SK-N-SH treated with all-trans-retinoic acid at 6 μM for 48 hours (cell line): ENCODE data around the gene CNDP1.

ENCODE experiments used
- ATAC-seq: fragments of 200-7000 bp; cut with Tn5 transposase; 3 replicates; pipeline ENCODE4 v1.9.1; 2020; ENCODE audit warnings: mild to moderate bottlenecking, moderate library complexity
- ARNTL ChIP-seq: fragments of 450-650 bp; formaldehyde crosslinking; IDR thresholded peaks from 2 replicates; pipeline ENCODE4 v1.5.0; 2020; ENCODE audit warnings: low read depth, mild to moderate bottlenecking, moderate library complexity, borderline replicate concordance
- BACH2 ChIP-seq: fragments of 250-450 bp; sonication (Bioruptor Pico); IDR thresholded peaks from 2 replicates; pipeline ENCODE4 v1.9.0; 2021; ENCODE audit warnings: mild to moderate bottlenecking, borderline replicate concordance
- CSRNP3 ChIP-seq: fragments of 250-450 bp; sonication (Bioruptor Pico); IDR thresholded peaks from 2 replicates; pipeline ENCODE4 v1.5.1; 2021; ENCODE audit warnings: mild to moderate bottlenecking, moderate library complexity
- GLIS3 ChIP-seq: fragments of 250-450 bp; sonication (Bioruptor Pico); IDR thresholded peaks from 2 replicates; pipeline ENCODE4 v1.5.0; 2020; ENCODE audit warnings: mild to moderate bottlenecking, moderate library complexity
- ISL1 ChIP-seq: fragments of 250-450 bp; sonication (Bioruptor Pico); IDR thresholded peaks from 2 replicates; pipeline ENCODE4 v2.1.2; 2022; ENCODE audit warnings: mild to moderate bottlenecking, moderate library complexity
- OSR1 ChIP-seq: fragments of 250-450 bp; sonication (Bioruptor Pico); IDR thresholded peaks from 2 replicates; pipeline ENCODE4 v1.8.0; 2022; ENCODE audit warnings: moderate library complexity, mild to moderate bottlenecking, inconsistent platforms
- PATZ1 ChIP-seq: fragments of 250-450 bp; sonication (Bioruptor Pico); IDR thresholded peaks from 2 replicates; pipeline ENCODE4 v1.8.0; 2020; ENCODE audit warnings: mild to moderate bottlenecking, moderate library complexity, borderline replicate concordance
- PPARA ChIP-seq: fragments of 250-450 bp; sonication (Bioruptor Pico); IDR thresholded peaks from 2 replicates; pipeline ENCODE4 v1.5.0; 2020; ENCODE audit warnings: mild to moderate bottlenecking, borderline replicate concordance
- SNAI2 ChIP-seq: fragments of 250-450 bp; sonication (Bioruptor Pico); IDR thresholded peaks from 2 replicates; pipeline ENCODE4 v1.5.0; 2020; ENCODE audit warnings: mild to moderate bottlenecking, moderate library complexity
- TCF4 ChIP-seq: fragments of 250-450 bp; sonication (Bioruptor Pico); IDR thresholded peaks from 2 replicates; pipeline ENCODE4 v1.8.0; 2021; ENCODE audit warnings: mild to moderate bottlenecking, moderate library complexity, borderline replicate concordance
- TSHZ2 ChIP-seq: fragments of 250-450 bp; sonication (Bioruptor Pico); IDR thresholded peaks from 2 replicates; pipeline ENCODE4 v1.5.0; 2020; ENCODE audit warnings: mild to moderate bottlenecking, moderate library complexity
- ZFP3 ChIP-seq: fragments of 250-450 bp; sonication (Bioruptor Pico); IDR thresholded peaks from 2 replicates; pipeline ENCODE4 v1.5.0; 2020; ENCODE audit warnings: mild to moderate bottlenecking, moderate library complexity
- ZFP30 ChIP-seq: fragments of 450-650 bp; formaldehyde crosslinking; IDR thresholded peaks from 2 replicates; pipeline ENCODE4 v1.5.0; 2022; ENCODE audit warnings: mild to moderate bottlenecking, moderate library complexity
- ZNF70 ChIP-seq: fragments of 450-650 bp; formaldehyde crosslinking; IDR thresholded peaks from 2 replicates; pipeline ENCODE4 v1.5.0; 2020; ENCODE audit warnings: mild to moderate bottlenecking, moderate library complexity
- ZNF8 ChIP-seq: fragments of 450-650 bp; formaldehyde crosslinking; IDR thresholded peaks from 2 replicates; pipeline ENCODE4 v1.5.0; 2020; ENCODE audit warnings: mild to moderate bottlenecking, moderate library complexity
- TF ChIP-seq, protein P1 (sequence below): fragments of 250-450 bp; sonication (Bioruptor Pico); IDR thresholded peaks from 2 replicates; pipeline ENCODE4 v1.8.0; 2021; ENCODE audit warnings: low read depth, mild to moderate bottlenecking, moderate library complexity, borderline replicate concordance
- TF ChIP-seq, protein P2 (sequence below): fragments of 250-450 bp; sonication (Bioruptor Pico); IDR thresholded peaks from 2 replicates; pipeline ENCODE4 v1.5.1; 2020; ENCODE audit warnings: low read depth, mild to moderate bottlenecking, moderate library complexity

The CNDP1 gene

GRCh38 chr18:74513883-74514205 is 20.5 kb upstream of the CNDP1 start:
- TF ChIP-seq ARNTL (CRISPR knock-in tag) = no peak
- TF ChIP-seq, protein P1, sequence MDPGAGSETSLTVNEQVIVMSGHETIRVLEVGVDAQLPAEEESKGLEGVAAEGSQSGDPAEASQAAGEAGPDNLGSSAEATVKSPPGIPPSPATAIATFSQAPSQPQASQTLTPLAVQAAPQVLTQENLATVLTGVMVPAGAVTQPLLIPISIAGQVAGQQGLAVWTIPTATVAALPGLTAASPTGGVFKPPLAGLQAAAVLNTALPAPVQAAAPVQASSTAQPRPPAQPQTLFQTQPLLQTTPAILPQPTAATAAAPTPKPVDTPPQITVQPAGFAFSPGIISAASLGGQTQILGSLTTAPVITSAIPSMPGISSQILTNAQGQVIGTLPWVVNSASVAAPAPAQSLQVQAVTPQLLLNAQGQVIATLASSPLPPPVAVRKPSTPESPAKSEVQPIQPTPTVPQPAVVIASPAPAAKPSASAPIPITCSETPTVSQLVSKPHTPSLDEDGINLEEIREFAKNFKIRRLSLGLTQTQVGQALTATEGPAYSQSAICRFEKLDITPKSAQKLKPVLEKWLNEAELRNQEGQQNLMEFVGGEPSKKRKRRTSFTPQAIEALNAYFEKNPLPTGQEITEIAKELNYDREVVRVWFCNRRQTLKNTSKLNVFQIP (CRISPR knock-in tag) = no peak
- TF ChIP-seq ZNF70 = no peak
- no peak for TF ChIP-seq PATZ1
- TF ChIP-seq BACH2 (CRISPR knock-in tag) = no peak
- no peak for TF ChIP-seq PPARA (CRISPR knock-in tag)
- TF ChIP-seq ZFP30 (CRISPR knock-in tag) = no peak
- no peak for TF ChIP-seq SNAI2 (CRISPR knock-in tag)
- no peak for TF ChIP-seq OSR1 (CRISPR knock-in tag)
- TF ChIP-seq TSHZ2 = no peak
- TF ChIP-seq, protein P2, sequence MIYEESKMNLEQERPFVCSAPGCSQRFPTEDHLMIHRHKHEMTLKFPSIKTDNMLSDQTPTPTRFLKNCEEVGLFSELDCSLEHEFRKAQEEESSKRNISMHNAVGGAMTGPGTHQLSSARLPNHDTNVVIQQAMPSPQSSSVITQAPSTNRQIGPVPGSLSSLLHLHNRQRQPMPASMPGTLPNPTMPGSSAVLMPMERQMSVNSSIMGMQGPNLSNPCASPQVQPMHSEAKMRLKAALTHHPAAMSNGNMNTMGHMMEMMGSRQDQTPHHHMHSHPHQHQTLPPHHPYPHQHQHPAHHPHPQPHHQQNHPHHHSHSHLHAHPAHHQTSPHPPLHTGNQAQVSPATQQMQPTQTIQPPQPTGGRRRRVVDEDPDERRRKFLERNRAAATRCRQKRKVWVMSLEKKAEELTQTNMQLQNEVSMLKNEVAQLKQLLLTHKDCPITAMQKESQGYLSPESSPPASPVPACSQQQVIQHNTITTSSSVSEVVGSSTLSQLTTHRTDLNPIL (CRISPR knock-in tag) = no peak
- TF ChIP-seq ISL1 (CRISPR knock-in tag) = no peak
- no peak for TF ChIP-seq GLIS3 (CRISPR knock-in tag)
- no peak for TF ChIP-seq ZFP3
- no peak for TF ChIP-seq CSRNP3 (CRISPR knock-in tag)
- TF ChIP-seq TCF4 (CRISPR knock-in tag) = no peak
- TF ChIP-seq, all 23 proteins: peak for 0

DNA sequence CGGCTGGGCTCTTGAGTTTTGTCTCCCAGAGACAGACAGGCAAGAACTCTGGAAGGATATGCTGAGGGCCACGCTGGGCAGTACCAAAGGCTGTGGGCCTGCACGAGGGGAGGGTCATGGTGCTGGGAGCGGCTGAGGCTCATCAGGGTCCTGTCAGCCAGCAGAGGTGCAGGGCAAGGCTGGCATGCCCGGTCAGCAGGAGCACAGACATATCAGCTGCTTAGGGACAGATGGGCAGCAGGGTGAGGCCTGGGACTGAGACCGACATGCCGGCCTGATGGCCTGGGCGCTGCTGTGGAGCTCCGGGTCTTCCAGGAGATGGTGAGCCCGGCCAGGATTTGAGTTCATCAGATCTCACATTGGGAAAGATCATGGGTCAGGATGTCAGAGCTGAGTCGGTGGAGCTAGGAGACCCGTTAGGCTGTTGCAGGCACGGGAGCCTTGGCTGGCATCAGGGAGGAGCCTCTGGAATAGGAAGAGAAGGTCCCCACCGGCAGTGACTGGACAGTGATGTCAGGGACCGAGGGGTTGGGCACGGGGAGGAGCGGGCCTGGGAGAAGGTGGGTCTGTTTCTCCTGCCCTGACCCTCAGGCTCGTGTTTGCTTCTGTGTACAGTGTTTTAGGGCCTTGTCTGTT is 19.3 kb upstream of the CNDP1 start:
- ATAC-seq = no peak
- TF ChIP-seq SNAI2 (CRISPR knock-in tag) (no peak), TCF4 (CRISPR knock-in tag) (no peak), ZNF8 (no peak), CSRNP3 (CRISPR knock-in tag) (no peak), ZFP30 (CRISPR knock-in tag) (no peak), PPARA (CRISPR knock-in tag) (no peak)
- TF ChIP-seq, protein P2 (CRISPR knock-in tag) = no peak
- TF ChIP-seq, protein P1 (CRISPR knock-in tag) = no peak

More at GRCh38 chr18:74513883-74514205, 20.5 kb upstream of the CNDP1 start:
- ATAC-seq = no peak
